ENCODE measurements around the gene PRH2.

- TF ChIP-seq SPI1 (IDR thresholded peaks at IDR 0.05; ENCODE audit: borderline replicate concordance, low read depth, low read length) (no peak), FOXK1 (CRISPR knock-in tag; IDR thresholded peaks at IDR 0.05; ENCODE audit: borderline replicate concordance) (no peak), ZBTB1 (CRISPR knock-in tag; IDR thresholded peaks at IDR 0.05; ENCODE audit: borderline replicate concordance, low read depth) (no peak), TCF7L2 (IDR thresholded peaks at IDR 0.05; ENCODE audit: low read depth, low read length) (no peak), EP300 (IDR thresholded peaks at IDR 0.05; ENCODE audit: low read length) (no peak), RAD21 (CRISPR knock-in tag; conservative IDR thresholded peaks at IDR 0.05 in 1 of 2, IDR thresholded peaks at IDR 0.05 in 1 of 2) (no peak), TAF15 (IDR thresholded peaks at IDR 0.05; ENCODE audit: low read depth, low read length) (no peak), CTCF (IDR thresholded peaks at IDR 0.05 in 2 of 3, conservative IDR thresholded peaks at IDR 0.05 in 1 of 3; ENCODE audit: insufficient read depth in 2 of 3, low read depth in 1 of 3, low read length in 3 of 3) (no peak), CHD2 (IDR thresholded peaks at IDR 0.05; ENCODE audit: low read depth, low read length) (no peak), EGR1 (conservative IDR thresholded peaks at IDR 0.05) (no peak), TAF1 (IDR thresholded peaks at IDR 0.05; ENCODE audit: control insufficient read depth, extremely low read depth, insufficient read depth, low read length, severe bottlenecking) (no peak), MEF2D (tag; conservative IDR thresholded peaks at IDR 0.05; ENCODE audit: low read depth) (no peak)
Measured at GRCh38 chr12:10965476-10965875, 36.4 kb downstream of the PRH2 start.

Measured in K562 (cell line).